Upper lobe of left lung (tissue), 6 donors: ENCODE results near the gene PI4KB. TPM values are rescaled to one million over a fixed set of nuclear protein-coding genes. Genes with fewer than 3 reads are reported as not detected.
A peak's percentile ranks its signal among the peaks of the same experiment; 100 is the strongest.

Experiments used
- ATAC-seq, 2 donors: fragments of 200-7000 bp; cut with Tn5 transposase; one replicate each; pipeline ENCODE4 v1.9.1; 2022; ENCODE audit warnings: mild to moderate bottlenecking in 2 of 2, moderate library complexity in 2 of 2; ENCODE audit not compliant: low FRiP score in 2 of 2
- DNase-seq, 2 donors: peaks; one replicate each; pipeline ENCODE4 v3.0.0-alpha.2; 2019 to 2020
- H3K27ac ChIP-seq, 4 donors: fragments of 200-600 bp; sonication (generic); one replicate each; pipeline ENCODE4 v1.5.1; 2016 to 2019
- H3K27me3 ChIP-seq, 4 donors: fragments of 200-600 bp; sonication (generic); one replicate each; pipeline ENCODE4 v1.5.1; 2017 to 2019
- H3K36me3 ChIP-seq, 4 donors: fragments of 200-600 bp; sonication (generic); one replicate each; pipeline ENCODE4 v1.5.1; 2016 to 2019
- H3K4me1 ChIP-seq, 4 donors: fragments of 200-600 bp; sonication (generic); one replicate each; pipeline ENCODE4 v1.5.1; 2018 to 2019
- H3K4me3 ChIP-seq, 4 donors: fragments of 200-600 bp; sonication (generic); one replicate each; pipeline ENCODE4 v1.5.1; 2017 to 2019; ENCODE audit warnings: mild to moderate bottlenecking in 2 of 4, moderate library complexity in 1 of 4
- H3K9me3 ChIP-seq, 4 donors: fragments of 200-600 bp; sonication (generic); one replicate each; pipeline ENCODE4 v1.5.1; 2018 to 2019
- EP300 ChIP-seq, 4 donors: sonication (generic); formaldehyde crosslinking; IDR thresholded peaks; one replicate each; pipeline ENCODE4 v1.5.1; 2017; ENCODE audit warnings: antibody characterized with exemption in 4 of 4, control low read depth in 2 of 4
- POLR2A ChIP-seq, 4 donors: fragments of 450-650 bp; IDR thresholded peaks; one replicate each; pipeline ENCODE4 v1.5.1; 2016 to 2017; ENCODE audit warnings: antibody characterized with exemption in 4 of 4, mild to moderate bottlenecking in 2 of 4
- POLR2AphosphoS5 ChIP-seq, 2 donors: sonication (generic); formaldehyde crosslinking; IDR thresholded peaks; one replicate each; pipeline ENCODE4 v1.5.1; 2017; ENCODE audit warnings: antibody characterized with exemption in 2 of 2
- WGBS, 2 donors: methylation state at CpG; one replicate each; pipeline ENCODE4 v1.1.5; 2017 to 2018; 5-methylcytosine and 5-hydroxymethylcytosine counted together
- small RNA-seq, 4 donors: library from RNA; depleted of rRNA; stranded (forward); fragments of <200 nt; gene quantifications; one replicate each; pipeline ENCODE3, GENCODE V24; 2016
- total RNA-seq, 6 donors: library from RNA; depleted of rRNA in 4 of 6; stranded (reverse); fragments of >200 nt in 4 of 6; gene quantifications; one replicate each; pipeline versions ENCODE4 v1.1.0 to v1.2.1, GENCODE V29; 2016 to 2021
- TF ChIP-seq, protein P1 (sequence below), 6 experiments: fragments of 450-650 bp in 4 of 6; fragments of 200-600 bp in 2 of 6; sonication (generic) in 2 of 6; IDR thresholded peaks; one replicate each; pipeline ENCODE4 v1.5.1; 2016 to 2019; ENCODE audit warnings: antibody characterized with exemption in 6 of 6
- donor health status: DM: no; HTN: no; CAD: no; lungs with moderate emphysema.
- donor health status: DM: no; HTN: yes; CAD: no; lungs with severe emphysema.

The PI4KB gene
- total RNA-seq, 6 donors from 2014 or later: 41.3 to 127 (median 64.0) TPM

DNA sequence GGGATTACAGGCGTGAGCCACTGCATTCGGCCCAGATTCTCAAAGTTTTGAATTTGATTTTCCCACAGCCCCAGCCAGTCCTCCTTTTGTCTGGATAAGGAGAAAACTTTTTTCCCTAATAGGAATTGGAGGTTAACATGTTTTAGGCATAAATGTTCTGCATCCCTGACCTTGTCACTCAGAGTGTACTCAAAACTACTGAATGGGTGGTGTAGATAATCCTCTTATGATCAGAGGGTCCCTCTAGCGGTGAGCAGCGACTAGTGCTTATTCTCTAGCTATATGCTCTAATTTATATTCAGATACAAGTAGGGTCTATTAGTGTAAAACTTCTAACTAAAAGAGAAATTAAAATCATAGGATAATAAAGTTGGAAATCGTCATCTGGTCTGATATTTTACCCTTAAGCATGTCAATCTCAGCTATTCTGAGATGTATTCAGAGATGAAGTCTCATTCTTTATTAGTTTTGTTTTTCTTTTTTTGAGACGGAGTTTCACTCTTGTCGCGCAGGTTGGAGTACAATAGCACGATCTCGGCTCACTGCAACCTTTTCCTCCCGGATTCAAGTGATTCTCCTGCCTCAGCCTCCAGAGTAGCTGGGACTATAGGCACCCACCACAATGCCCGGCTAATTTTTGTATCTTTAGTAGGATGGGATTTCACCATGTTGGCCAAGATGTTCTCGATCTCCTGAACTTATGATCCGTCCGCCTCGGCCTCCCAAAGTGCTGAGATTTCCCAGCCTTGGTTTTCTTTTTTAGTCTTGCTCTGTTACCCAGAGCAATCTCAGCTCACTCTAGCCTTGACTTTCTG is 75.4 kb downstream of the PI4KB start:
- TF ChIP-seq, protein P1, sequence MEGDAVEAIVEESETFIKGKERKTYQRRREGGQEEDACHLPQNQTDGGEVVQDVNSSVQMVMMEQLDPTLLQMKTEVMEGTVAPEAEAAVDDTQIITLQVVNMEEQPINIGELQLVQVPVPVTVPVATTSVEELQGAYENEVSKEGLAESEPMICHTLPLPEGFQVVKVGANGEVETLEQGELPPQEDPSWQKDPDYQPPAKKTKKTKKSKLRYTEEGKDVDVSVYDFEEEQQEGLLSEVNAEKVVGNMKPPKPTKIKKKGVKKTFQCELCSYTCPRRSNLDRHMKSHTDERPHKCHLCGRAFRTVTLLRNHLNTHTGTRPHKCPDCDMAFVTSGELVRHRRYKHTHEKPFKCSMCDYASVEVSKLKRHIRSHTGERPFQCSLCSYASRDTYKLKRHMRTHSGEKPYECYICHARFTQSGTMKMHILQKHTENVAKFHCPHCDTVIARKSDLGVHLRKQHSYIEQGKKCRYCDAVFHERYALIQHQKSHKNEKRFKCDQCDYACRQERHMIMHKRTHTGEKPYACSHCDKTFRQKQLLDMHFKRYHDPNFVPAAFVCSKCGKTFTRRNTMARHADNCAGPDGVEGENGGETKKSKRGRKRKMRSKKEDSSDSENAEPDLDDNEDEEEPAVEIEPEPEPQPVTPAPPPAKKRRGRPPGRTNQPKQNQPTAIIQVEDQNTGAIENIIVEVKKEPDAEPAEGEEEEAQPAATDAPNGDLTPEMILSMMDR (IDR thresholded peaks at IDR 0.05): peak; percentile 62 to 83 (median 80)
- TF ChIP-seq POLR2A (IDR thresholded peaks at IDR 0.05) (no peak), EP300 (IDR thresholded peaks at IDR 0.05) (no peak), POLR2AphosphoS5 (IDR thresholded peaks at IDR 0.05) (no peak)
- 62 to 66% methylated on average over 16 of the region's 16 CpGs for WGBS, 2 donors
- H3K27ac ChIP-seq: no peak overlapping the region

DNA sequence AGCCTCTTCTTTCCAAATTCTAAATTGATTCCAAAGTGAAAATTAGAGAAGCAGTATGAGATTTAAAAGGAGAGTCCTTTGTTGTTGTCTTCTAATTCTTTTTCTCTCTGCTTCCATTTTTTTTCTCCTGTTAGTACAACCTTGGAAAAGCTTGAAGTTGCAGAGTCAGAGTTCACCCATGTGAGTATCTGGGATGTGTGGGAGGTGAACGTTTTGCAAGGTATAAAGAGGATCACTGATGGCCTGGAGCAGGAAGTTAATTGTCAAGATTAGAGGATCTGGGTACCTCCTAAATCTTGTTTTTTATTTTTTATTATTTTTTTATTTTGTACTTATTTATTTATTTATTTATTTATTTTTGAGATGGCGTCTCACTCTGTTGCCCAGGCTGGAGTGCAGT is 80.4 kb downstream of the PI4KB start:
- H3K4me3 ChIP-seq: no peak overlapping the region
- DNase-seq (no peak), ATAC-seq (no peak)
- 92 to 93% methylated on average over 2 of the region's 2 CpGs for WGBS, 2 donors
- H3K27ac ChIP-seq: no peak overlapping the region
- TF ChIP-seq POLR2AphosphoS5 (IDR thresholded peaks at IDR 0.05) (no peak), EP300 (IDR thresholded peaks at IDR 0.05) (no peak)
- TF ChIP-seq, protein P1 (IDR thresholded peaks at IDR 0.05): no peak
- H3K27me3 ChIP-seq: no peaks in the 10 kb centered on the region
- no peaks in the 10 kb centered on the region for H3K9me3 ChIP-seq
- H3K4me1 ChIP-seq: no peaks in the 10 kb centered on the region
- H3K36me3 ChIP-seq: peaks cover 33 to 81% (median 76%) of the 10 kb centered on the region in 4 donors

More for the DNA sequence above, 75.4 kb downstream of the PI4KB start:
- H3K9me3 ChIP-seq: no peaks in the 10 kb centered on the region
- peaks cover 21 to 30% (median 28%) of the 10 kb centered on the region in 4 donors for H3K36me3 ChIP-seq
- peaks cover 9 to 21% (median 12%) of the 10 kb centered on the region in 4 donors for H3K4me1 ChIP-seq
- H3K27me3 ChIP-seq: no peaks in the 10 kb centered on the region
- ATAC-seq: peak; percentile 63 to 74
- no peak overlapping the region for H3K4me3 ChIP-seq
- DNase-seq: peak in 1 of 2 donors; percentile 81

DNA sequence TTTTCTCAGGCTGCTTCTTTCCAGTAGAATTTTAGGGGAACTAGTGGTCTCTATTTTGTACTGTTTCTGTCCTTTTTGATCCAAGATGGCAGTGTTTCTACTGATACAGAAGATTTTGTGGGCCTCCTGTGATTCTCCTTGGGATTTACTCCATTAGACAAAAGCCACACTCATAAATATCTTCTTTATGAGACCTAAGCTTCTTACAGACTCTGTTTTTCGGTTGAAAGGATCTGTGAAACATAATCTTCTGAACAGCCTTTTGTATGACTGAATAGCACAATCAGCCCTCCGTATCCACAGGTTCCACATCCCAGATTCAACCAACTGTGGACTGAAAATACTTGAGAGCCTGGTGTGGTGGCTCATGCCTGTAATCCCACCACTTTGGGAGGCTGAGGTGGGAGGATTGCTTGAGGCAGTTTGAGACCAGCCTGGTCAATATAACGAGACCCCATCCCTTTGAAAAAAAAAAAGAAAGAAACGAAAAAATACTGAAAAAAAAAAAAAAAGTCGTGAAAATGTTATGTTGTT is 83.5 kb downstream of the PI4KB start:
- Histone ChIP-seq H3K36me3 (peaks cover 46 to 100% (median 96%) of the 10 kb centered on the region in 4 donors), H3K27ac (no peak overlapping the region), H3K4me1 (no peaks in the 10 kb centered on the region), H3K27me3 (no peaks in the 10 kb centered on the region), H3K4me3 (no peak overlapping the region), H3K9me3 (no peaks in the 10 kb centered on the region)
- TF ChIP-seq POLR2AphosphoS5 (IDR thresholded peaks at IDR 0.05) (no peak), EP300 (IDR thresholded peaks at IDR 0.05) (no peak), POLR2A (IDR thresholded peaks at IDR 0.05) (no peak)
- TF ChIP-seq, protein P1 (IDR thresholded peaks at IDR 0.05): no peak
- DNase-seq (no peak), ATAC-seq (no peak)
- WGBS, 2 donors: 89% methylated on average over 5 of the region's 5 CpGs

DNA sequence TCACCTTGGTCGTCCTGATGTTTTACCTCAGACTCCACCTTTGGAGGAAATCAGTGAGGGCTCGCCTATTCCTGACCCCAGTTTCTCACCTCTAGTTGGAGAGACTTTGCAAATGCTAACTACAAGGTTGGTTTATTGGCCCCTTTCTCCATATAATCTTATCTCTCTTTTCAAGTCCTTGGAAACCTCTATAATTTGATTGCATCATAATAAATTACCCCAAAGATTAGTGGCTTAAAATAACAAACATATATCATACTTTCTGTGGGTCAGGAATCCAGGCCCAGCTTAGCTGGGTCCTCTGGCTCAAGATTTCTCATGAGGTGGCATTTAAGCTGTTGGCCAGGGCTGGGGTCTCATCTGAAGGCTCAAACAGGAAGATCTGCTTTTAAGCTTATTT is 84.8 kb downstream of the PI4KB start:
- ATAC-seq: no peak
- Histone ChIP-seq H3K4me3 (no peak overlapping the region), H3K27me3 (no peaks in the 10 kb centered on the region), H3K27ac (no peak overlapping the region), H3K9me3 (no peaks in the 10 kb centered on the region), H3K36me3 (peaks cover 45 to 100% (median 96%) of the 10 kb centered on the region in 4 donors), H3K4me1 (no peaks in the 10 kb centered on the region)
- no peak for DNase-seq
- no peak for TF ChIP-seq POLR2A (IDR thresholded peaks at IDR 0.05)
- TF ChIP-seq POLR2AphosphoS5 (IDR thresholded peaks at IDR 0.05): no peak
- TF ChIP-seq EP300 (IDR thresholded peaks at IDR 0.05): no peak
- TF ChIP-seq, protein P1 (IDR thresholded peaks at IDR 0.05): no peak
- 97% methylated on average over 2 of the region's 2 CpGs for WGBS, 2 donors

Small RNA genes lying within 50 kb of the gene (small RNA-seq; reads per million reads assigned to genes)
- 0 reads per million in 4 donors for gene RN7SL444P

Other genes starting within 250 kb of the PI4KB start
- 10 to 100 TPM in 1 of 6 donors, 1 to 10 TPM in 5; 2.1 to 13.6 (median 5.8) TPM for gene SEMA6C, start 180.8 kb downstream of the PI4KB start, total RNA-seq
- 10 to 100 TPM in 5 of 6 donors, 1 to 10 TPM in 1; 7.4 to 19.1 (median 15.8) TPM for gene TNFAIP8L2, start 170.8 kb downstream of the PI4KB start, total RNA-seq
- 10 to 100 TPM in 1 of 6 donors, 1 to 10 TPM in 5; 2.2 to 16.8 (median 6.2) TPM for gene LYSMD1, start 161.5 kb downstream of the PI4KB start, total RNA-seq
- gene SCNM1, start 161.3 kb downstream of the PI4KB start, total RNA-seq: 10 to 100 TPM in 5 of 6 donors, 1 to 10 TPM in 1; 8.9 to 50.3 (median 25.9) TPM
- under 1 TPM in 2 of 6 donors, not detected in 4; 0.57 to 0.88 TPM for gene TMOD4, start 151.4 kb downstream of the PI4KB start, total RNA-seq
- gene VPS72, start 137.2 kb downstream of the PI4KB start, total RNA-seq: 10 to 100 TPM; 19.0 to 54.3 (median 25.5) TPM
- gene PIP5K1A, start 128.9 kb downstream of the PI4KB start, total RNA-seq: 10 to 100 TPM; 37.2 to 94.3 (median 70.6) TPM
- 100 to 1,000 TPM; 102 to 132 (median 119) TPM for gene PSMD4, start 72.7 kb downstream of the PI4KB start, total RNA-seq
- 10 to 100 TPM; 17.4 to 50.3 (median 27.2) TPM for gene ZNF687, start 45.1 kb downstream of the PI4KB start, total RNA-seq
- gene RFX5, start 19.8 kb upstream of the PI4KB start, total RNA-seq: 10 to 100 TPM; 31.5 to 55.5 (median 43.2) TPM
- 100 to 1,000 TPM; 241 to 804 (median 431) TPM for gene SELENBP1, start 45.3 kb upstream of the PI4KB start, total RNA-seq
- 100 to 1,000 TPM; 127 to 216 (median 179) TPM for gene PSMB4, start 72.2 kb upstream of the PI4KB start, total RNA-seq
- 100 to 1,000 TPM in 1 of 6 donors, 10 to 100 TPM in 5; 34.2 to 148 (median 67.9) TPM for gene POGZ, start 132.1 kb upstream of the PI4KB start, total RNA-seq
- gene CGN, start 184.0 kb upstream of the PI4KB start, total RNA-seq: 100 to 1,000 TPM in 3 of 6 donors, 10 to 100 TPM in 3; 51.6 to 223 (median 99.2) TPM
- 10 to 100 TPM in 5 of 6 donors, 1 to 10 TPM in 1; 9.9 to 18.1 (median 12.5) TPM for gene TUFT1, start 212.9 kb upstream of the PI4KB start, total RNA-seq